ENCODE results near the gene ROPN1L.

ROPN1L gene

DNA sequence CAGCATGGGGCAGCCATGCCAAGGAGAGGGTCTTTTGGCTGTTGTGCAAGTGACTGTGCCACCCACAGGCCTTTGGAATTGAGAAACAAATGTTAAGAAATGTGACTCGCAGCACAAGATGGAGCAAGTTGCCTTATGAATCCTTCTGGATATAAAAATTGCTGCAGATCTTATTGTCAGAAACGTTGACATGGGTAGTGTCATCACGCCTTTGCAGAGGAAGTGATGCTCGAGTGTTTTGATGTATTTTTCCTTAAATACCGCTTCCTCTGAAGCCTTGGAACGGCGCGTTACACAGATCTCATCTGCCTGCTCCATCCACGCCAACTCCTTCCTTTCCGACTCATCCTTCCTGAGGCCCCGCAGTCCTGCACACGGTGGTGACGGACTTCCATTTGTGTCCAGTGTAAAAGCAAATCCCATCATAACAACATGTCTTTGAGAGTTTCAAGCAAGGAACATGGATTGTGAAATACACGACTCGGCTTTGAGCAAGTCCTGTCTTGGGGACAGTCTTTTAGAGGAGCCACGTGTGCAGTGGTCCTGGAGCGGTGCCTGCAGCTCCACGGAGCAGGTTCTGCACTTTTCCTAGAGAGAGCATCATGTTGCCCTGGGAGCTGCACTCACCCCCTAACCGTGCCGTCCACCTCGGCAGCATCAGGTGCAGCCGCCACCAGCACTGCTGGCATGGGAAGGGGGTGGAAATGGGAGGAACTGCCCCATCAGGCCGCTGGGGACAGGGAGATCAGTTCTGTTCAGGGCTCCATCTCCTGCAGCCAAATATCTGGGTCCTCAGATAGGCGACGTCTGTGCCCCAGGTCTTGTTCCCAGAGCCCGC, 15.1 kb downstream of the ROPN1L start:
- H3K9me3 ChIP-seq (ENCODE audit: control insufficient read depth in 2 of 2, low read length in 2 of 2) = no peaks in the 10 kb centered on the region
- H3K36me3 ChIP-seq (ENCODE audit: control insufficient read depth in 2 of 2, insufficient read depth in 2 of 2, low read length in 2 of 2) = no peaks in the 10 kb centered on the region
- no peak overlapping the region for H3K9ac ChIP-seq (ENCODE audit: low read depth in 1 of 2, low read length in 2 of 2)
- peaks cover 0 to 5% of the 10 kb centered on the region in 2 donors for H3K4me1 ChIP-seq (ENCODE audit: control insufficient read depth in 2 of 2, insufficient read depth in 2 of 2, low read length in 2 of 2)
- H3K4me3 ChIP-seq (ENCODE audit: low read length in 2 of 2) = no peak overlapping the region
- H3K27ac ChIP-seq (ENCODE audit: low read depth in 2 of 2, low read length in 2 of 2) = no peak overlapping the region
- peaks cover 0 to 2% of the 10 kb centered on the region in 2 donors for H3K27me3 ChIP-seq (ENCODE audit: control insufficient read depth in 2 of 2, insufficient read depth in 2 of 2, low read length in 2 of 2)

GRCh38 chr5:10457682-10458574, 16.2 kb downstream of the ROPN1L start:
- Histone ChIP-seq H3K9me3 (ENCODE audit: control insufficient read depth in 2 of 2, low read length in 2 of 2) (no peaks in the 10 kb centered on the region), H3K27me3 (ENCODE audit: control insufficient read depth in 2 of 2, insufficient read depth in 2 of 2, low read length in 2 of 2) (peaks cover 0 to 2% of the 10 kb centered on the region in 2 donors), H3K4me3 (ENCODE audit: low read length in 2 of 2) (no peak overlapping the region), H3K4me1 (ENCODE audit: control insufficient read depth in 2 of 2, insufficient read depth in 2 of 2, low read length in 2 of 2) (peaks cover 0 to 5% of the 10 kb centered on the region in 2 donors), H3K9ac (ENCODE audit: low read depth in 1 of 2, low read length in 2 of 2) (no peak overlapping the region), H3K36me3 (ENCODE audit: control insufficient read depth in 2 of 2, insufficient read depth in 2 of 2, low read length in 2 of 2) (no peaks in the 10 kb centered on the region), H3K27ac (ENCODE audit: low read depth in 2 of 2, low read length in 2 of 2) (no peak overlapping the region)

- peaks cover 0 to 5% of the 10 kb centered on the region in 2 donors for H3K4me1 ChIP-seq (ENCODE audit: control insufficient read depth in 2 of 2, insufficient read depth in 2 of 2, low read length in 2 of 2)
These were observed 17.7 kb downstream of the ROPN1L start for GRCh38 chr5:10459080-10460055.

DNA sequence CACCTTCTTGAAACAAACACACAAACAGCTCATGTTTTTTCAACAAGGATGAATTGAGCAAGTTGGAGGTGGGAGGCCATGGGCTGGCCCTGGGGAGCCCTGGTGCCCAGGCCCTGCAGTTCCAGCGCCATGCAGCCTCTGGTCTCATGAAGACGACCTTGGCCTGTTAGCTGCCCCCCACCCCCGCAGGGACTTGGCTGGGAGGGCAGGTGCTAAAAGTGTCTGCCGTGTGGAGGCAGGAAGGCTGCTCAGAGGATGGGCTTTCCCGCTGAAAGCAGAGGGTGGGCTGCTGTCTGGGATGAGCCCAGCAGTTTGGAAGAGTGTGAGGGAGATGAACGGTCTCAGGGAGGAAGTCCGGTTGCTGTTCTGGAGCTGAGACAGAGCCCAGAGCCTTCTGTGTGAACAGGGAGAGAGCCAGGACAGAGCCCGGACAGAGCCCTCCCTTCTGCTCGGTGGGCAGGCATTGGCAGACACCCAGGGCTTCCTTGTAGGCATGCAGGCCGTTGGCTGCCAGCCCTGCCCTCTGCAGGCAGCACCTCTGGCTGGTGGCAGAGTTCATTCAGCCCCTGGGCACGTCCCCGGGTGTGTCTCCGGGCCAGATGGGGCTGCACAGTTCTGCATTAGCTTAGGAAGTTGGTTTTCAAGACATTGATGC, 18.7 kb downstream of the ROPN1L start:
- Histone ChIP-seq H3K9ac (ENCODE audit: low read depth in 1 of 2, low read length in 2 of 2) (no peak overlapping the region), H3K27ac (ENCODE audit: low read depth in 2 of 2, low read length in 2 of 2) (no peak overlapping the region), H3K9me3 (ENCODE audit: control insufficient read depth in 2 of 2, low read length in 2 of 2) (no peaks in the 10 kb centered on the region), H3K27me3 (ENCODE audit: control insufficient read depth in 2 of 2, insufficient read depth in 2 of 2, low read length in 2 of 2) (peaks cover 0 to 2% of the 10 kb centered on the region in 2 donors), H3K36me3 (ENCODE audit: control insufficient read depth in 2 of 2, insufficient read depth in 2 of 2, low read length in 2 of 2) (no peaks in the 10 kb centered on the region), H3K4me3 (ENCODE audit: low read length in 2 of 2) (no peak overlapping the region), H3K4me1 (ENCODE audit: control insufficient read depth in 2 of 2, insufficient read depth in 2 of 2, low read length in 2 of 2) (peaks cover 0 to 5% of the 10 kb centered on the region in 2 donors)

More at GRCh38 chr5:10459080-10460055, 17.7 kb downstream of the ROPN1L start:
- Histone ChIP-seq H3K9ac (ENCODE audit: low read depth in 1 of 2, low read length in 2 of 2) (no peak overlapping the region), H3K36me3 (ENCODE audit: control insufficient read depth in 2 of 2, insufficient read depth in 2 of 2, low read length in 2 of 2) (no peaks in the 10 kb centered on the region), H3K9me3 (ENCODE audit: control insufficient read depth in 2 of 2, low read length in 2 of 2) (no peaks in the 10 kb centered on the region), H3K4me3 (ENCODE audit: low read length in 2 of 2) (no peak overlapping the region), H3K27me3 (ENCODE audit: control insufficient read depth in 2 of 2, insufficient read depth in 2 of 2, low read length in 2 of 2) (peaks cover 0 to 2% of the 10 kb centered on the region in 2 donors), H3K27ac (ENCODE audit: low read depth in 2 of 2, low read length in 2 of 2) (no peak overlapping the region)

GRCh38 chr5:10461041-10461440, 19.4 kb downstream of the ROPN1L start:
- no peak overlapping the region for H3K27ac ChIP-seq (ENCODE audit: low read depth in 2 of 2, low read length in 2 of 2)

GRCh38 chr5:10461904-10462555, 20.4 kb downstream of the ROPN1L start:
- no peaks in the 10 kb centered on the region for H3K9me3 ChIP-seq (ENCODE audit: control insufficient read depth in 2 of 2, low read length in 2 of 2)
- H3K27me3 ChIP-seq (ENCODE audit: control insufficient read depth in 2 of 2, insufficient read depth in 2 of 2, low read length in 2 of 2) = peaks cover 0 to 2% of the 10 kb centered on the region in 2 donors
- no peaks in the 10 kb centered on the region for H3K36me3 ChIP-seq (ENCODE audit: control insufficient read depth in 2 of 2, insufficient read depth in 2 of 2, low read length in 2 of 2)
- H3K4me1 ChIP-seq (ENCODE audit: control insufficient read depth in 2 of 2, insufficient read depth in 2 of 2, low read length in 2 of 2) = peaks cover 0 to 5% of the 10 kb centered on the region in 2 donors
- no peak overlapping the region for H3K4me3 ChIP-seq (ENCODE audit: low read length in 2 of 2)
- H3K27ac ChIP-seq (ENCODE audit: low read depth in 2 of 2, low read length in 2 of 2) = no peak overlapping the region
- H3K9ac ChIP-seq (ENCODE audit: low read depth in 1 of 2, low read length in 2 of 2) = no peak overlapping the region

More at GRCh38 chr5:10461041-10461440, 19.4 kb downstream of the ROPN1L start:
- H3K36me3 ChIP-seq (ENCODE audit: control insufficient read depth in 2 of 2, insufficient read depth in 2 of 2, low read length in 2 of 2) = no peaks in the 10 kb centered on the region
- H3K4me3 ChIP-seq (ENCODE audit: low read length in 2 of 2) = no peak overlapping the region
- H3K27me3 ChIP-seq (ENCODE audit: control insufficient read depth in 2 of 2, insufficient read depth in 2 of 2, low read length in 2 of 2) = peaks cover 0 to 2% of the 10 kb centered on the region in 2 donors
- no peak overlapping the region for H3K9ac ChIP-seq (ENCODE audit: low read depth in 1 of 2, low read length in 2 of 2)
- no peaks in the 10 kb centered on the region for H3K9me3 ChIP-seq (ENCODE audit: control insufficient read depth in 2 of 2, low read length in 2 of 2)
- peaks cover 0 to 5% of the 10 kb centered on the region in 2 donors for H3K4me1 ChIP-seq (ENCODE audit: control insufficient read depth in 2 of 2, insufficient read depth in 2 of 2, low read length in 2 of 2)

DNA sequence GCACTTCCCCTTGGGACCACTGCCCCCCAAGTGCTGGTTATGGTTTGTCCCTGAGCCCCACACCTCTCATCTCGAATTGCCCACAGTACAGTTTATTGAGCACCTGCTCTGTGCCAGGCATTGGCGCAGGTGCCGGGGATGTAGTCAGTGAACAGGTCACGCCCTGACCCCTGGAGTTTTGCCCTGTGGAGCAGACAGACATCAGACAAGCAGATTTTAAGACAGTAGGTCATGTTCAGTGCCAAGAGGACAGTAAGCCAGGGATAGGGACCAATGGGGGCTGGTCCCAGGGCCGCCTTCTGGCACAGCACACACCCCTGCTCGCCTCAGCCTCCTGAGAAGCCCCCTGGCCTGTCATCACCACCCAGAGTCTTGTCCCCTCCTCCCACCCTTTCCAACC, 21.9 kb downstream of the ROPN1L start:
- Histone ChIP-seq H3K9ac (ENCODE audit: low read depth in 1 of 2, low read length in 2 of 2) (no peak overlapping the region), H3K27me3 (ENCODE audit: control insufficient read depth in 2 of 2, insufficient read depth in 2 of 2, low read length in 2 of 2) (no peaks in the 10 kb centered on the region), H3K36me3 (ENCODE audit: control insufficient read depth in 2 of 2, insufficient read depth in 2 of 2, low read length in 2 of 2) (no peaks in the 10 kb centered on the region), H3K4me3 (ENCODE audit: low read length in 2 of 2) (no peak overlapping the region), H3K4me1 (ENCODE audit: control insufficient read depth in 2 of 2, insufficient read depth in 2 of 2, low read length in 2 of 2) (peaks cover 0 to 3% of the 10 kb centered on the region in 2 donors), H3K9me3 (ENCODE audit: control insufficient read depth in 2 of 2, low read length in 2 of 2) (no peaks in the 10 kb centered on the region), H3K27ac (ENCODE audit: low read depth in 2 of 2, low read length in 2 of 2) (no peak overlapping the region)

- no peaks in the 10 kb centered on the region for H3K27me3 ChIP-seq (ENCODE audit: control insufficient read depth in 2 of 2, insufficient read depth in 2 of 2, low read length in 2 of 2)
- H3K36me3 ChIP-seq (ENCODE audit: control insufficient read depth in 2 of 2, insufficient read depth in 2 of 2, low read length in 2 of 2) = no peaks in the 10 kb centered on the region
- no peak overlapping the region for H3K27ac ChIP-seq (ENCODE audit: low read depth in 2 of 2, low read length in 2 of 2)
- no peak overlapping the region for H3K4me3 ChIP-seq (ENCODE audit: low read length in 2 of 2)
- H3K9me3 ChIP-seq (ENCODE audit: control insufficient read depth in 2 of 2, low read length in 2 of 2) = no peaks in the 10 kb centered on the region
- H3K9ac ChIP-seq (ENCODE audit: low read depth in 1 of 2, low read length in 2 of 2) = no peak overlapping the region
- peaks cover 0 to 3% of the 10 kb centered on the region in 2 donors for H3K4me1 ChIP-seq (ENCODE audit: control insufficient read depth in 2 of 2, insufficient read depth in 2 of 2, low read length in 2 of 2)
These were observed 22.5 kb downstream of the ROPN1L start for GRCh38 chr5:10464173-10464572.

DNA sequence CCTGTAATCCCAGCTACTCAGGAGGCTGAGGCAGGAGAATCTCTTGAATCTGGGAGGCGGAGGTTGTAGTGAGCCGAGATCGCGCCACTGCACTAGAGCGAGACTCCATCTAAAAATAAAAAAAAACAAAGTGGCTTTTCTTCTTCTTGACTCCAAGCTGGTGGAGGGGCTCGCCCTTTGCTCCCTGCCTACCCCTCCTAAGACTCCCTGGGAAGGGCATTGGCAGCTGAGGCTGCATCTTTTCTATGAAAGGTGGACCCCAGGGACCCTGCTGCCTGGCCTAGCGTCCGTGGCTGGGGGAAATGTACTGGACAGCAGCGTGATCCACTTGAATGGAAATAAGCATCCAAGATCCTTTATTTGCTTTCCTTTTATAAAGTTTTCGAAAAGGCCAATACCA, 24.0 kb downstream of the ROPN1L start:
- H3K4me3 ChIP-seq (ENCODE audit: low read length in 2 of 2) = no peak overlapping the region
- H3K9me3 ChIP-seq (ENCODE audit: control insufficient read depth in 2 of 2, low read length in 2 of 2) = no peaks in the 10 kb centered on the region
- H3K36me3 ChIP-seq (ENCODE audit: control insufficient read depth in 2 of 2, insufficient read depth in 2 of 2, low read length in 2 of 2) = no peaks in the 10 kb centered on the region
- H3K9ac ChIP-seq (ENCODE audit: low read depth in 1 of 2, low read length in 2 of 2) = no peak overlapping the region
- H3K27ac ChIP-seq (ENCODE audit: low read depth in 2 of 2, low read length in 2 of 2) = no peak overlapping the region
- H3K4me1 ChIP-seq (ENCODE audit: control insufficient read depth in 2 of 2, insufficient read depth in 2 of 2, low read length in 2 of 2) = peaks cover 0 to 3% of the 10 kb centered on the region in 2 donors
- H3K27me3 ChIP-seq (ENCODE audit: control insufficient read depth in 2 of 2, insufficient read depth in 2 of 2, low read length in 2 of 2) = no peaks in the 10 kb centered on the region

All from mucosa of rectum (tissue), 2 donors.